Neuronal stem cell (in vitro differentiated cells): ENCODE data around the gene NEMF.

Source experiments
- DNase-seq: peaks from one replicate; pipeline ENCODE4 v3.0.0-alpha.2; 2013; ENCODE audit warnings: low spot score
- H2AFZ ChIP-seq: one replicate; pipeline ENCODE4 v1.6.1; 2013; ENCODE audit warnings: mild to moderate bottlenecking, low read length, inconsistent platforms
- H2AK5ac ChIP-seq: 2 replicates; pipeline ENCODE4 v1.6.1; 2013; ENCODE audit warnings: low read depth, mild to moderate bottlenecking, inconsistent platforms, low read length, moderate library complexity, mixed read lengths
- H2BK120ac ChIP-seq: 2 replicates; pipeline ENCODE4 v1.6.1; 2013; ENCODE audit warnings: low read depth, mild to moderate bottlenecking, inconsistent platforms, low read length, moderate library complexity, mixed read lengths
- H2BK12ac ChIP-seq: one replicate; pipeline ENCODE4 v1.6.1; 2013; ENCODE audit warnings: low read length, inconsistent platforms
- H2BK15ac ChIP-seq: 2 replicates; pipeline ENCODE4 v1.6.1; 2013; ENCODE audit warnings: mild to moderate bottlenecking, low read length, inconsistent platforms, mixed read lengths
- H2BK5ac ChIP-seq: one replicate; pipeline ENCODE4 v1.6.1; 2013; ENCODE audit warnings: inconsistent platforms, mild to moderate bottlenecking, low read length, moderate library complexity
- H3K14ac ChIP-seq: one replicate; pipeline ENCODE4 v1.6.1; 2013; ENCODE audit warnings: low read length, inconsistent platforms
- H3K18ac ChIP-seq: 2 replicates; pipeline ENCODE4 v1.6.1; 2013; ENCODE audit warnings: low read length, inconsistent platforms
- H3K23ac ChIP-seq: 2 replicates; pipeline ENCODE4 v1.6.1; 2013; ENCODE audit warnings: low read depth, mild to moderate bottlenecking, mixed read lengths, low read length, inconsistent platforms; ENCODE audit not compliant: poor library complexity
- H3K27ac ChIP-seq: replicated peaks from 3 replicates; pipeline ENCODE4 v1.5.1; 2013; ENCODE audit warnings: low read length, inconsistent platforms
- H3K27me3 ChIP-seq, 3 experiments: 2 replicates each; pipeline ENCODE4 v1.6.1; 2013; ENCODE audit warnings: low read length in 3 of 3, mild to moderate bottlenecking in 2 of 3, inconsistent platforms in 1 of 3, low read depth in 1 of 3, mixed read lengths in 1 of 3, moderate library complexity in 1 of 3; ENCODE audit not compliant: control insufficient read depth in 3 of 3, insufficient read depth in 3 of 3
- H3K36me3 ChIP-seq, 2 donors: replicated peaks in 1 of 2; 2 replicates each; pipeline ENCODE4 v1.6.1; 2013; ENCODE audit warnings: low read length in 2 of 2; ENCODE audit not compliant: control insufficient read depth in 2 of 2, insufficient read depth in 2 of 2
- H3K4ac ChIP-seq: 2 replicates; pipeline ENCODE4 v1.6.1; 2013; ENCODE audit warnings: inconsistent platforms, mild to moderate bottlenecking, low read length, moderate library complexity
- H3K4me1 ChIP-seq, 2 donors: 1 replicate in 1 of 2; 2 replicates in 1 of 2; pipeline ENCODE4 v1.6.1; 2013; ENCODE audit warnings: low read length in 2 of 2, low read depth in 1 of 2; ENCODE audit not compliant: control insufficient read depth in 2 of 2, insufficient read depth in 1 of 2
- H3K4me2 ChIP-seq: one replicate; pipeline ENCODE4 v1.6.1; 2013; ENCODE audit warnings: mild to moderate bottlenecking, low read length, inconsistent platforms; ENCODE audit not compliant: insufficient read depth, poor library complexity, severe bottlenecking
- H3K4me3 ChIP-seq, 2 donors: 2 replicates each; pipeline ENCODE4 v1.5.1; 2013; ENCODE audit warnings: low read length in 2 of 2, mild to moderate bottlenecking in 2 of 2, inconsistent platforms in 1 of 2, moderate library complexity in 1 of 2
- H3K79me1 ChIP-seq: one replicate; pipeline ENCODE4 v1.6.1; 2013; ENCODE audit warnings: low read depth, mild to moderate bottlenecking, inconsistent platforms, low read length, moderate library complexity
- H3K9ac ChIP-seq: one replicate; pipeline ENCODE4 v1.6.1; 2013; ENCODE audit warnings: mild to moderate bottlenecking, low read depth, low read length, inconsistent platforms; ENCODE audit not compliant: poor library complexity
- H3K9me3 ChIP-seq, 2 donors: replicated peaks in 1 of 2; 2 replicates each; pipeline versions ENCODE3 to v1.6.1; 2013; ENCODE audit warnings: low read length in 2 of 2, mild to moderate bottlenecking in 2 of 2, inconsistent platforms in 1 of 2, low read depth in 1 of 2, mixed read lengths in 1 of 2, moderate library complexity in 1 of 2; ENCODE audit not compliant: control insufficient read depth in 2 of 2, insufficient read depth in 1 of 2
- H4K8ac ChIP-seq: one replicate; pipeline ENCODE4 v1.6.1; 2013; ENCODE audit warnings: low read depth, mild to moderate bottlenecking, inconsistent platforms, low read length, moderate library complexity
- H4K91ac ChIP-seq: one replicate; pipeline ENCODE4 v1.6.1; 2013; ENCODE audit warnings: low read length, low read depth, mild to moderate bottlenecking, inconsistent platforms; ENCODE audit not compliant: poor library complexity
- WGBS, 2 donors: extraction: QIAGEN DNeasy Blood & Tissue Kit; methylation state at CpG; one replicate each; pipeline ENCODE4 v1.1.7; 2013; ENCODE audit warnings: missing lambda C conversion rate in 2 of 2, mixed read lengths in 1 of 2; ENCODE audit not compliant: insufficient read length in 2 of 2, insufficient replicate concordance in 1 of 2; ENCODE audit errors: extremely low coverage in 2 of 2; 5-methylcytosine and 5-hydroxymethylcytosine counted together

Gene NEMF

DNA sequence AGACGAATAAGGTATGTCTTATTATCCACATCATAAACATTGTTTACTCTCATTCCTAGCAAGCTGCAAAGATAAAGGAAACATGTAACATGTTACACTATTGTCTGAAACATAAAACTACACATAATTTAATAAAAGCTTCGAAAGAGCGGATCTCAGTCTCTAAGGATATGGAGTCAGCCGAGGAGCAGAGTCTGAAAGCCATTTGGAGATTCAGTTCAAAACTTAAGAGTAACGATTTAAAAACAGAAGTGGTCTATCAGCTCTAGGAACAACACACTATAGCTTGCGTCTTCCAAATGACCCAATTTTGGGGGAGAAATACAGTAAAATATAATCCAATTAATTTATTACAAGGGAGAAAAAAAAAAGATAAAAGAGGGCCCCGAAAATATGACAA is 775 bp downstream of the NEMF start:
- no peaks in the 10 kb centered on the region for H3K9me3 ChIP-seq
- WGBS, 2 donors, result no CpG with 5 or more reads among the region's 7 CpGs
- no peak overlapping the region for H2BK15ac ChIP-seq
- peak overlapping the region; percentile 65 for H3K4me2 ChIP-seq
- H3K18ac ChIP-seq, result no peak overlapping the region
- DNase-seq, result no peak
- peaks cover 6% of the 10 kb centered on the region for H3K79me1 ChIP-seq
- no peak overlapping the region for H3K4ac ChIP-seq
- H2BK120ac ChIP-seq, result no peak overlapping the region
- H4K91ac ChIP-seq, result no peak overlapping the region
- no peak overlapping the region for H2BK12ac ChIP-seq
- peaks cover 7 to 44% of the 10 kb centered on the region in 2 donors for H3K36me3 ChIP-seq
- H3K14ac ChIP-seq, result no peak overlapping the region
- H3K23ac ChIP-seq, result no peak overlapping the region
- H4K8ac ChIP-seq, result no peak overlapping the region
- no peak overlapping the region for H3K9ac ChIP-seq
- H2AFZ ChIP-seq, result peak overlapping the region; percentile 94
- H2AK5ac ChIP-seq, result no peak overlapping the region
- H3K4me3 ChIP-seq, result peak overlapping the region; percentile 84 to 94
- no peaks in the 10 kb centered on the region for H3K27me3 ChIP-seq
- H2BK5ac ChIP-seq, result no peak overlapping the region
- H3K27ac ChIP-seq, result no peak overlapping the region
- peaks cover 0 to 5% of the 10 kb centered on the region in 2 donors for H3K4me1 ChIP-seq

DNA sequence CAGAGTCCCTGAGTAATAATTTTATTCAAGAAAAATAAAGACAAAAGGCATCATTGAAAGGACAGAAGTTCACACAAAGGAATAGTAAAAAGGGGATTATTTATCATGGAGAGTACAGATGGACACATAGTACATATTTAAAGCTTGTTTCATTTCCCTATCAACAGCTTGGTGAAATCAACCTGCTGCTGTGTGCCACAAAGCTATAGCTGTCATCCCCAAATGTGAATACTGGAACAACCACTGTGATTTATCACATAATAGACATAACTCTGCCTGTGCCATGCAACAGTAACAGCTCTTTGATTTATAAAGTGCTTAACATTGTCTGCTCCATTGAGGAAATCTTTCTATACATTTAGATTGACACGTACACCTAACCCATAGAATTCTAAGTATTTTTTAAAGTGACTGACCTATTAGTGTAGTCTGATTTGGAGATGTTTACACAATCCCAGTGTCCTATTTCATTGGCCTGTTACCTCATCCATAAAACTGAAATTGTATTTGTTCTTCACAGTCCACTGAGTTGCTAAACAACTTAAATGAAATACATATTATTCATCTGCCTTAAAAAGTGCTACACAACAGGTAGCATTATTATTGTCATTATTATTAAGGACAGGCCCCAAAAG is 3.3 kb downstream of the NEMF start:
- no peak overlapping the region for H3K4me2 ChIP-seq
- no peak overlapping the region for H3K27ac ChIP-seq
- no peak overlapping the region for H2BK12ac ChIP-seq
- H3K36me3 ChIP-seq, result peaks cover 12 to 69% of the 10 kb centered on the region in 2 donors
- H2BK15ac ChIP-seq, result no peak overlapping the region
- no peak overlapping the region for H3K18ac ChIP-seq
- no peak overlapping the region for H2BK5ac ChIP-seq
- H3K4ac ChIP-seq, result no peak overlapping the region
- H3K4me1 ChIP-seq, result peaks cover 0 to 5% of the 10 kb centered on the region in 2 donors
- no peak overlapping the region for H2AFZ ChIP-seq
- H4K91ac ChIP-seq, result no peak overlapping the region
- H3K79me1 ChIP-seq, result peaks cover 6% of the 10 kb centered on the region
- no peak overlapping the region for H3K9ac ChIP-seq
- peaks cover 0 to 5% of the 10 kb centered on the region in 2 donors for H3K9me3 ChIP-seq
- H4K8ac ChIP-seq, result no peak overlapping the region
- H3K23ac ChIP-seq, result no peak overlapping the region
- no peak overlapping the region for H2AK5ac ChIP-seq
- no peak for DNase-seq
- H3K27me3 ChIP-seq, result no peaks in the 10 kb centered on the region
- no peak overlapping the region for H3K14ac ChIP-seq
- no CpG with 5 or more reads among the region's 1 CpG for WGBS, 2 donors
- no peak overlapping the region for H2BK120ac ChIP-seq
- no peak overlapping the region for H3K4me3 ChIP-seq

DNA sequence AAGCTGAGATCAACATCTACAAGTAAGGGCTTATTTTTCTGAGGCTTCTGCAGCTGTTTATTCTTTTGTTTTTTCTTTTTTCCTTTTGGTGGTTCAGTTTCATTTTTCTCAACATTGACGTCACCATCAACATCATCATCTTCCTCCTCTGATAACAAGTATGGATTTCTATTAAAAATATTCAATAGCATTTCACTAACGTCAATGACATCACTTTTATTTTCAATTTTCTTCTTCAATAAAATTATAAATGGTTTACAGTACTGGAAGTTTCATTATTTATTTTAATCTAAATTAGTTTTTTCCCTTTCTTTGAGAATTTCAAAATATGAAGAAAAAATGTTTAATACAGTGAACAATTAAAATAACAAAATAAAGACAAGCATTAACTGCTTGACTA is 23.9 kb downstream of the NEMF start:
- no peak overlapping the region for H3K9ac ChIP-seq
- no peak overlapping the region for H2BK5ac ChIP-seq
- H4K8ac ChIP-seq, result no peak overlapping the region
- no peak overlapping the region for H4K91ac ChIP-seq
- no peak overlapping the region for H3K27ac ChIP-seq
- H3K9me3 ChIP-seq, result no peaks in the 10 kb centered on the region
- no peaks in the 10 kb centered on the region for H3K4me1 ChIP-seq
- no peak overlapping the region for H3K4me3 ChIP-seq
- no CpG with 5 or more reads among the region's 2 CpGs for WGBS, 2 donors
- H3K23ac ChIP-seq, result no peak overlapping the region
- H2AK5ac ChIP-seq, result no peak overlapping the region
- H3K18ac ChIP-seq, result no peak overlapping the region
- H2AFZ ChIP-seq, result no peak overlapping the region
- no peak overlapping the region for H2BK120ac ChIP-seq
- H3K36me3 ChIP-seq, result peaks cover 17 to 99% of the 10 kb centered on the region in 2 donors
- H2BK12ac ChIP-seq, result no peak overlapping the region
- no peak overlapping the region for H2BK15ac ChIP-seq
- no peaks in the 10 kb centered on the region for H3K27me3 ChIP-seq
- H3K4ac ChIP-seq, result no peak overlapping the region
- DNase-seq, result no peak
- no peak overlapping the region for H3K14ac ChIP-seq
- H3K79me1 ChIP-seq, result no peaks in the 10 kb centered on the region
- no peak overlapping the region for H3K4me2 ChIP-seq

DNA sequence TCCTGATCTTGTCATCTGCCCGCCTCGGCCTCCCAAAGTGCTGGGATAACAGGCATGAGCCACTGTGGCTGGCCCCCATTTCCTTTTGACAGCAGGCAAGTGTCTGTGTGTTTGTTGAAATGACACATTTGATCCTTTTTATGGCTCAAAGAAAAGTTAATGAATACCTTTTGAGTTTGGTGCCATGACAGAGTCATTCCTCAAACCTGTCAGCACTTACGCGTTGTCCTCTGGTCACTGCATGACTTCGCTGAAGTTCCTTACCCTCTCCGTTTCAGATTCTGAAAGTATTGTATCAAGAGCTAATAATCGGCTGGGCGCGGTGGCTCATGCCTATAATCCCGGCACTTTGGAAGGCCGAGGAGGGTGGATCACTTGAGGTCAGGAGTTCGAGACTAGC is 32.4 kb downstream of the NEMF start:
- H3K9me3 ChIP-seq, result peaks cover 2 to 17% of the 10 kb centered on the region in 2 donors
- no peak overlapping the region for H4K8ac ChIP-seq
- no peak overlapping the region for H3K18ac ChIP-seq
- H3K14ac ChIP-seq, result no peak overlapping the region
- H2BK120ac ChIP-seq, result no peak overlapping the region
- H3K27me3 ChIP-seq, result no peaks in the 10 kb centered on the region
- no peaks in the 10 kb centered on the region for H3K4me1 ChIP-seq
- no peak overlapping the region for H2BK5ac ChIP-seq
- no peak for DNase-seq
- H3K4me3 ChIP-seq, result no peak overlapping the region
- no peak overlapping the region for H2AFZ ChIP-seq
- no peak overlapping the region for H3K4ac ChIP-seq
- H3K27ac ChIP-seq, result no peak overlapping the region
- no peak overlapping the region for H3K9ac ChIP-seq
- H2AK5ac ChIP-seq, result no peak overlapping the region
- H2BK12ac ChIP-seq, result no peak overlapping the region
- H3K36me3 ChIP-seq, result peaks cover 14 to 82% of the 10 kb centered on the region in 2 donors
- no peak overlapping the region for H3K23ac ChIP-seq
- WGBS, 2 donors, result no CpG with 5 or more reads among the region's 12 CpGs
- no peak overlapping the region for H2BK15ac ChIP-seq
- peaks cover 2% of the 10 kb centered on the region for H3K79me1 ChIP-seq
- no peak overlapping the region for H3K4me2 ChIP-seq
- no peak overlapping the region for H4K91ac ChIP-seq
